PC-9 (cell line): Measurements from ENCODE around the gene ANO8.

Source experiments
- CTCF ChIP-seq: fragments of 200-600 bp; sonication (generic); conservative IDR thresholded peaks from 2 replicates; pipeline ENCODE4 v1.6.1; 2017; ENCODE audit warnings: mixed run types, antibody characterized with exemption, mild to moderate bottlenecking, moderate library complexity
- EZH2 ChIP-seq: fragments of 200-600 bp; sonication (generic); IDR thresholded peaks from 2 replicates; pipeline ENCODE4 v1.8.0; 2017; ENCODE audit warnings: antibody characterized with exemption, low read depth

- TF ChIP-seq CTCF (no peak), EZH2 (no peak)
Measured at GRCh38 chr19:17340302-17340870, 5.7 kb upstream of the ANO8 start.
